Amniotic stem cell (primary cell): Measurements from ENCODE around the gene ETV7.

Experiments
- DNase-seq: peaks from one replicate; lab custom pipeline; 2025; lab: John Stamatoyannopoulos, UW

ETV7 gene

DNA sequence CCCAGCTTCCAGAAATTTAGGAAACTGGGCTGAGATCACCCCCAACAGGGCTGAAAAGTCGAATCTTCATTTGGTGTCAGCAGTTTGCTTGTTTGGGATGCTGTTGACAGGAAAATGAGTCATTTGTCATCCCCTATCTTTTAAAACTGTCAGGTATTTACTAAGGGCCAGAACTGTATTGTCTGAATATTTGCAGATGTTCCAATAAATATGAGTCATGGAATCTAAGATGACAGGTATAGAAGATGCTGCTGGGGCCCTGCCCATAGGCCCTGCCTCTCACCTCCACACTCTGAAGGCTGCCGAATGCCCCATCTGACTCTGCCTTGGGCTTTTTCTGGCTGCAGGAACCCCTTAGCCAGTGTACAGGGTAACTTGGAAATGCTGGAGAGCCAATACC lies 3.9 kb downstream of the ETV7 start:
- DNase-seq: no peak

DNA sequence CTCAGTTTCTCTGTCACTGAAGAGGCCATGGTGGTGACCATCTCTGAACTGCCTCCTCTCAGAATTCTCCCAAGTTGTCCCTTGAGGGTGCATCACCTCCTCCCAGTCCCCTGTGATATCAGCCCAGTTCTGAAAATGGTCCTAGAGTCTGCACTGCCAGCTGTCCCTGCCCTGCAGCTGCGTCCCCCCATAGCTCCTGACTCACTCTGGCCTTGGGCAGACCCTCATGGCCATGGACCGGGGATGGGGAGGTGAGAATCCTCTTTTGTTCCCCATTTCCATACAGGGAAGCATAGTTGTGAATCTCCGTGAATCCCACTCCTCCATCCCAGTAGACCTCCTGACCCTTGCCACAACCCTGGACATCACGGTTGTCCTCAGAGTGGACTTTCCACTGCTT lies 4.5 kb downstream of the ETV7 start:
- no peak for DNase-seq

- no peak for DNase-seq
Observed at GRCh38 chr6:36381502-36382389, 5.7 kb downstream of the ETV7 start.

DNA sequence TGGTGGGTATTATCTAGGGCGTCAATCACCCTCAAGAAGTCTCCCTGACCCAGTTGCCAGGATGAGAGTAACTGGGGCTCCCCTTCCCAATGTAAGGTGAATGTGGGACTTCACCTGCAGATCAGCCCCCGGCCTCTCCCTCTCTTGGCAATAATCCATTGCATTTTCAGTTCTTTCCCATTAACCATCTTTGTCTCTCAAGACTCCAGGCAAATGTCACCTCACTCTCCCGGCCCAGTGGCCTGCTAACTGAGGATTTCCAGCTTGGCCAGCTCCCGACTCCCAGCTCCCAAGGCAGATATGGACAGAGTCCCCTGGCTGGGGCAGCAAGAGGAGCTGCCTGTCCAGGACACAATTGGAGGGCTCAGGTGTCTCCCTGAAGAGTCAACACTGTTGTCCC lies 7.3 kb downstream of the ETV7 start:
- no peak for DNase-seq

GRCh38 chr6:36378936-36379335 lies 8.5 kb downstream of the ETV7 start:
- DNase-seq: no peak

GRCh38 chr6:36378243-36378920 lies 9.1 kb downstream of the ETV7 start:
- no peak for DNase-seq

GRCh38 chr6:36377594-36377993 lies 9.9 kb downstream of the ETV7 start:
- DNase-seq: no peak

GRCh38 chr6:36376742-36377141 lies 10.7 kb downstream of the ETV7 start:
- DNase-seq: no peak

GRCh38 chr6:36376183-36376582 lies 11.3 kb downstream of the ETV7 start:
- no peak for DNase-seq

GRCh38 chr6:36375644-36376155 lies 11.8 kb downstream of the ETV7 start:
- no peak for DNase-seq

- DNase-seq: no peak
Observed at GRCh38 chr6:36374972-36375371, 12.5 kb downstream of the ETV7 start.

- DNase-seq: no peak
Observed at GRCh38 chr6:36374194-36374593, 13.3 kb downstream of the ETV7 start.

- DNase-seq: no peak
Observed at GRCh38 chr6:36373368-36374019, 14.0 kb downstream of the ETV7 start.

GRCh38 chr6:36372088-36372487 lies 15.4 kb downstream of the ETV7 start:
- DNase-seq: no peak

GRCh38 chr6:36371211-36371610 lies 16.3 kb downstream of the ETV7 start:
- no peak for DNase-seq

DNA sequence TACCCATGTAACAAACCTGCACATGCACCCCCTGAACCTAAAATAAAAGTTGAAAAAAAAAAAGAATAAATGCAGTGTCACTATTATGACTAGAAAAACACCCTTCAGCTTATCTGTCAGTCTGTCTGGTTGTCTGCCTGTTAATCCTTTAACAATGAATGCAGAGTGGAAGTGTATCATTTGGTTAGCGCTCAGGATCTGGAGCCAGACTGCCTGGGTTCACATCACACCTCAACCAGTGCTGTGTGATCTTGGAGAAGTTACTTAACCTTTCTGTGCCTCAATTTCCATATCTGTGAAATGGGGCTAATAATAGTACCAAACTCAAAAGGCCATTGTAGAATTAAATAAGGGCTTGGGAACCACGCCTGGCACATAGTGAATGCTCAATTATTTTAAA lies 16.8 kb downstream of the ETV7 start:
- DNase-seq: no peak

DNA sequence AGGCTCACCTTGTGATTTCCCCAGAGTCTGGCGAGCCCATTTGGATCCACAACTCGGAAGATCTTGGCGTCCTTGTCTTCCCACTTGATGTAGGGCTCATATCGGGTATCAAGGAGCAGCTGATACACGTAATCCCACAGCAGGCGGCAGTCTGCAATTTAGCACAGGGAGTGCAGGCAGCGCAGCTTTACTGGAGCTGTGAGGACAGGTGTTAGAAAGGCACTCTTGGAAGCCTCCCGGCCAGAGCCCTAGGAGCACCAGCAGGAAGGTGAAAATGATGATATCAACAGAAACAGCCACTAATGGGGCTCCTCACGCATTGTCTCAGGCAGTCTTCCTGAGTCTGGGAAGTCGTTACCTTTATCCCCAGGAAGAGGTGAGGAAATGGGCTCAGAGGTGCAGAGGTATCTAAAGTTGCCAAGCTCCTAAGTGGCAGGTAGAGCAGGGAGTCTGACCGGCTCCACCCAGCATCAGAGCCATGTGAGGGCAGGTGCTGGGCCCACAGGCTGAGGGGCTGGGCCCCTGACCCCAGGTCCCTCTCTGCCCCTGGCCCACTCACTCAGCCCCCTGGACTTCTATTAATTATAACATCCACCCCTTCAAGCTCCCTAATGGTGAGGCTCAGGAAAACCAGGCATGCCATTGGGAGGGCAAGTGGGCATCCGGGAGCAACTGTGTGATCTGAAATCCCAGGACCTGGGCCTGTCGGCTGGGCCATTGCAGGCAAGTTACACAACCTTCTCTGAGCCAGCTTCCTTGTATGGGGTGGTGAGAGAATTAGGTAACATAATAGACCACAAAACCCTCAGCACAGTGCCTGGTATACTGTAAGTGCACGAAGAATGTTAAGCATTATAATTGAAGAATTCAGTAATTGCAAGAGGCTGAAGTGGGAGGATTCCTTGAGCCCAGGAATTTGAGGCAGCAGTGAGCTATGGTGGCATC lies 18.3 kb downstream of the ETV7 start:
- DNase-seq: no peak

DNA sequence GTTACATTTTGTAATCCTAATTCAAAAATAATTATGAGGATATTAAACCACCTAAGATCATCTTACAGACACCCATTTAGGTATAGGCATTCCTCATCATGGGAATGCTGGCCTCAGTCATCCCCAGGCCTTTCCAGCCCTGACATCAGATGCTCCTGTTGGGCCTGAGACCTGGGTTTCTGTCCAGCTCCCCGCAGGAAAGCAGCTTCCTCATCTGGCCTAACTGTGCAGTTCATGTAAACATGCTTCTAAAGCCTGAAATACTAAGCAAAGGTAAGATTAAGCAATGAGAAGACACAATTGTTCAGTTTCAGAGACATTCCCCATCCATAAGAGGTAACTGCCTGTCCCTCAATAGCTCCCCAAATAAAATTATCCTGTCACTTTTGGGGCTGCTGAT lies 19.0 kb downstream of the ETV7 start:
- DNase-seq: no peak

DNA sequence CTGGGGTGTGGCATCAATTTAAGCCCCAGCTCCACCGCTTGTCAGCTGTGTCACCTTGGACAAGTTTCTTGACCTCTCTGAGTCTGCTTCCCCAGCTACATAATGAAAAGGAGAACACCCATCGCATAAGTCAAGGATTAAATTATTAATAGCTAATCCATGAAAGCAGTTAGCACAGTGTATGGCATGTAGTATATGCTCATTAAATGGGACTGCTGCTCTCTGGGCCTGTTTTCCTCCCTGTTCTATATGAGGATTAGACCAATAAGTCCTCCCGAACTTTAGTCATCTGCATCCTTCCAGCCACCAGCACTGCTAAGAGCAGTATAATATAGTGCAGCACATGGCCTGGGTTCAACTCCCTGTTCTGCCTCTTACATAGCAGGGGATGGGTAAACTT lies 19.7 kb downstream of the ETV7 start:
- no peak for DNase-seq

DNA sequence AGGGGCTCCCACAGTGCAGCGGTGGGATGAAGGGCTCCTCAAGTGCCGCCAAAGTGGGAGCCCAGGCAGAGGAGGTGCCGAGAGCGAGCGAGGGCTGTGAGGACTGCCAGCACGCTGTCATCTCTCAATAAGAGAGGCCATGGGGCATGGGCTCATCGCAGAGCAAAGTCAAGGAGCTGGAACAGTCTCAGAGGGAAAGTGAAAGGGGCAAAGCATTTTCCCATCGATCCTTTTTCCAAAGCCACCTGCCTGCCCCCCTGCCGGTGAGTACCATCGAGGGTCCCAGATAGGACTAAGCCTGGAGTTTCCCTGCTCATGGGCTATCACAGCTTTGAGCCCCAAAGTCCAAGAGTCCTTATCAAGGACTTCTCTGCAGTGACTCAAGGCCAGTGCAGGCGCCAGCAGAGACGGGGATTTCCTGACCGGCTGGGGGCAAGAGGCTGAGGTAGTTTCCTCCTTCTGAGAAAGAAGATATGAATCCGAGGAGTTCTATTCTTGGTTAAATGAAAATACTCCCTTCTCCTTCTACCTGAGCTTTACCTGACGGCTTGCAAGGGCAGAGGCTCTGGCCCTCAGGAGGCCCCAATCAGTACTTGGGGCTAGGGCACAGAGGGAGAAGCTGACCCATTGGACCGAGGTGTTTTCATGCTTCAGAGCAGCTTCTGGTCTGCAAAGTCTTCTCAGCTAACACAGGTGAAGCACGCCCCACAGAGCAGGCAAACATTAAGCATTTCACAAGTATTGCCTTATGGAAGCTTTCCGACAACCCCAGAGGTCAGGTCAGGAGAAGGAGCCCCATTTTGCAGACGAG lies 22.6 kb downstream of the ETV7 start:
- no peak for DNase-seq
